Fibroblast of lung (primary cell): ENCODE data around the gene PLA2G2A. TPM values are rescaled to one million over a fixed set of nuclear protein-coding genes. Genes with fewer than 3 reads are reported as not detected.

Source experiments
- DNase-seq, 2 donors: peaks; one replicate each; pipeline versions ENCODE4 v3.0.0 to v3.0.0-alpha.2; 2010; ENCODE audit warnings: low read depth in 2 of 2
- H2AFZ ChIP-seq: 2 replicates; pipeline ENCODE4 v1.5.1; 2012; ENCODE audit warnings: low read length, control low read depth, inconsistent platforms
- H3K27ac ChIP-seq: 2 replicates; pipeline ENCODE4 v1.5.1; 2011; ENCODE audit warnings: low read length, control low read depth; ENCODE audit not compliant: insufficient read depth
- H3K27me3 ChIP-seq: 2 replicates; pipeline ENCODE4 v1.5.1; 2011; ENCODE audit warnings: mild to moderate bottlenecking, low read length; ENCODE audit not compliant: control insufficient read depth, insufficient read depth
- H3K36me3 ChIP-seq: 2 replicates; pipeline ENCODE4 v1.5.1; 2011; ENCODE audit warnings: low read length; ENCODE audit not compliant: control insufficient read depth, insufficient read depth
- H3K4me1 ChIP-seq: 2 replicates; pipeline ENCODE4 v1.5.1; 2011; ENCODE audit warnings: low read length; ENCODE audit not compliant: control insufficient read depth, insufficient read depth; ENCODE audit errors: extremely low read depth
- H3K4me2 ChIP-seq: 2 replicates; pipeline ENCODE4 v1.5.1; 2011; ENCODE audit warnings: low read length, control low read depth; ENCODE audit not compliant: insufficient read depth; ENCODE audit errors: extremely low read depth
- H3K4me3 ChIP-seq, 4 experiments: fragments of 200-600 bp in 1 of 4; sonication (generic) in 1 of 4; replicated peaks in 1 of 4; 2 replicates each; pipeline ENCODE4 v1.5.1; 2011 to 2016; ENCODE audit warnings: low read length in 4 of 4, low read depth in 3 of 4, mild to moderate bottlenecking in 3 of 4, control low read depth in 2 of 4, inconsistent platforms in 1 of 4, mixed read lengths in 1 of 4; ENCODE audit not compliant: insufficient read depth in 1 of 4; ENCODE audit errors: control extremely low read depth in 1 of 4
- H3K79me2 ChIP-seq: 2 replicates; pipeline ENCODE4 v1.5.1; 2012; ENCODE audit warnings: mild to moderate bottlenecking, low read length, inconsistent platforms; ENCODE audit not compliant: control insufficient read depth, insufficient read depth
- H3K9ac ChIP-seq: 2 replicates; pipeline ENCODE4 v1.5.1; 2011; ENCODE audit warnings: mild to moderate bottlenecking, low read length, control low read depth; ENCODE audit not compliant: insufficient read depth
- H3K9me3 ChIP-seq: 2 replicates; pipeline ENCODE4 v1.5.1; 2012; ENCODE audit warnings: low read depth, low read length; ENCODE audit not compliant: control insufficient read depth, insufficient read depth
- H4K20me1 ChIP-seq: 2 replicates; pipeline ENCODE4 v1.5.1; 2011; ENCODE audit warnings: low read length; ENCODE audit not compliant: control insufficient read depth, insufficient read depth; ENCODE audit errors: extremely low read depth
- CTCF ChIP-seq, 2 donors: IDR thresholded peaks in 1 of 2; conservative IDR thresholded peaks in 1 of 2; 1 replicate in 1 of 2; 2 replicates in 1 of 2; pipeline ENCODE4 v1.5.1; 2011 to 2012; ENCODE audit warnings: low read length in 2 of 2, control low read depth in 1 of 2, inconsistent platforms in 1 of 2, low read depth in 1 of 2, mild to moderate bottlenecking in 1 of 2
- EZH2 ChIP-seq: IDR thresholded peaks from 2 replicates; pipeline ENCODE4 v1.5.1; 2012; ENCODE audit warnings: low read length, control low read depth, mild to moderate bottlenecking; ENCODE audit errors: missing control alignments
- polyA plus RNA-seq, 2 donors: library from polyadenylated mRNA; depleted of rRNA in 1 of 2; stranded (reverse) in 1 of 2; unstranded in 1 of 2; fragments of >200 nt; gene quantifications; 2 replicates each; pipeline ENCODE4 v1.2.1, GENCODE V29; 2011 to 2012; ENCODE audit warnings: missing spikeins in 1 of 2
- total RNA-seq: library from RNA; depleted of rRNA; stranded (reverse); fragments of >200 nt; gene quantifications from 2 replicates; pipeline ENCODE4 v1.2.1, GENCODE V29; 2014

PLA2G2A gene
- total and polyA plus RNA-seq, 2 donors (not counting 1 experiment from before 2014, with no cell fraction given): not detected

- Histone ChIP-seq H3K4me2 (no peak overlapping the region), H3K27me3 (peaks cover 14% of the 10 kb centered on the region), H3K4me3 (no peak overlapping the region), H3K79me2 (no peaks in the 10 kb centered on the region), H3K36me3 (no peaks in the 10 kb centered on the region), H3K27ac (no peak overlapping the region), H3K9ac (no peak overlapping the region), H3K9me3 (no peaks in the 10 kb centered on the region), H2AFZ (no peak overlapping the region), H4K20me1 (no peaks in the 10 kb centered on the region), H3K4me1 (no peaks in the 10 kb centered on the region)
- no peak for DNase-seq
- TF ChIP-seq CTCF (conservative IDR thresholded peaks at IDR 0.05 in 1 of 2, IDR thresholded peaks at IDR 0.05 in 1 of 2; ENCODE audit: low read depth in 1 of 2, low read length in 2 of 2) (no peak), EZH2 (no peak)
These were observed 3.0 kb downstream of the PLA2G2A start for GRCh38 chr1:19976317-19977003.

GRCh38 chr1:19975423-19976193, 3.8 kb downstream of the PLA2G2A start:
- no peak overlapping the region for H3K4me3 ChIP-seq
- no peak for TF ChIP-seq EZH2
- no peak for TF ChIP-seq CTCF (conservative IDR thresholded peaks at IDR 0.05 in 1 of 2, IDR thresholded peaks at IDR 0.05 in 1 of 2; ENCODE audit: low read depth in 1 of 2, low read length in 2 of 2)
- H3K4me2 ChIP-seq: peak overlapping the region; percentile 67
- no peaks in the 10 kb centered on the region for H3K36me3 ChIP-seq
- no peaks in the 10 kb centered on the region for H3K4me1 ChIP-seq
- H3K9ac ChIP-seq: no peak overlapping the region
- H3K79me2 ChIP-seq: no peaks in the 10 kb centered on the region
- no peaks in the 10 kb centered on the region for H4K20me1 ChIP-seq
- H3K9me3 ChIP-seq: no peaks in the 10 kb centered on the region
- DNase-seq: no peak
- no peak overlapping the region for H2AFZ ChIP-seq
- no peak overlapping the region for H3K27ac ChIP-seq
- H3K27me3 ChIP-seq: peaks cover 7% of the 10 kb centered on the region

- Histone ChIP-seq H3K27ac (no peak overlapping the region), H3K9me3 (no peaks in the 10 kb centered on the region), H3K4me1 (no peaks in the 10 kb centered on the region), H2AFZ (no peak overlapping the region), H3K79me2 (no peaks in the 10 kb centered on the region), H3K27me3 (peaks cover 5% of the 10 kb centered on the region), H3K4me3 (peak overlapping the region in 1 of 4 experiments; percentile 11), H3K9ac (no peak overlapping the region), H4K20me1 (no peaks in the 10 kb centered on the region), H3K36me3 (no peaks in the 10 kb centered on the region), H3K4me2 (peak overlapping the region; percentile 67)
- DNase-seq: peak; percentile 73 to 74
- TF ChIP-seq CTCF (conservative IDR thresholded peaks at IDR 0.05 in 1 of 2, IDR thresholded peaks at IDR 0.05 in 1 of 2; ENCODE audit: low read depth in 1 of 2, low read length in 2 of 2) (peak; percentile 99 to 100), EZH2 (no peak)
These were observed 4.5 kb downstream of the PLA2G2A start for GRCh38 chr1:19974822-19975416.
